ENCODE measurements around the gene COL5A2. TPM values are rescaled to one million over a fixed set of nuclear protein-coding genes. Genes with fewer than 3 reads are reported as not detected.

COL5A2 gene
- total and polyA plus RNA-seq, 9 of the 15 experiments (the other 6 are each of a cell fraction or from before 2014, with no cell fraction given), result 0.01 to 0.54 (median 0.19) TPM

- no peak overlapping the region for H3K27ac ChIP-seq (ENCODE audit: extremely low read depth, low read depth, low read length)
- no peaks in the 10 kb centered on the region for H3K36me3 ChIP-seq (ENCODE audit: control insufficient read depth, insufficient read depth, low read length)
- intact Hi-C loops (cut with micrococcal nuclease) (no loop called here), in situ Hi-C loops (cut with MboI) (no loop called here)
- no peak overlapping the region for H2AFZ ChIP-seq (ENCODE audit: low read depth, low read length)
- DNase-seq (ENCODE audit: extremely low read depth in 1 of 4, low spot score in 3 of 4), result peak in 3 of 4 experiments; percentile 0 to 7 (median 5)
- no peaks in the 10 kb centered on the region for H3K9me3 ChIP-seq (replicated peaks; ENCODE audit: control insufficient read depth, insufficient read depth, low read depth, low read length)
- no peaks in the 10 kb centered on the region for H4K20me1 ChIP-seq (replicated peaks; ENCODE audit: control insufficient read depth, insufficient read depth, low read length)
- no peaks in the 10 kb centered on the region for H3K27me3 ChIP-seq (ENCODE audit: control insufficient read depth in 2 of 2, insufficient read depth in 2 of 2, low read length in 2 of 2)
- ATAC-seq, result no peak
- no peaks in the 10 kb centered on the region for H3K79me2 ChIP-seq (ENCODE audit: control insufficient read depth, insufficient read depth, low read length)
- CTCF ChIA-PET (ENCODE audit: low intra/inter-chr PET ratio), result no interaction called here
- no peaks in the 10 kb centered on the region for H3K4me1 ChIP-seq (replicated peaks in 1 of 2; ENCODE audit: control insufficient read depth in 2 of 2, insufficient read depth in 2 of 2, low read length in 2 of 2)
- FAIRE-seq, result no peak
- no TSS peak for BruUV-seq (replicated peaks)
- no peak overlapping the region for H3K4me2 ChIP-seq (ENCODE audit: insufficient read depth, low read length)
- H3K9ac ChIP-seq (ENCODE audit: insufficient read depth in 1 of 2, low read depth in 2 of 2, low read length in 2 of 2), result no peak overlapping the region
- POLR2A ChIA-PET, result no interaction called here
- H3K9me1 ChIP-seq (ENCODE audit: control insufficient read depth, insufficient read depth, low read length), result no peaks in the 10 kb centered on the region
- no peak overlapping the region for H3K4me3 ChIP-seq
- 0% methylated on average over 3 of the region's 3 CpGs for WGBS (ENCODE audit: insufficient coverage, low coverage, missing lambda C conversion rate)
- TF ChIP-seq PURB (CRISPR knock-in tag; IDR thresholded peaks at IDR 0.05; ENCODE audit: low read depth) (no peak), MBD1 (CRISPR knock-in tag; IDR thresholded peaks at IDR 0.05) (no peak), SLC30A9 (CRISPR knock-in tag; IDR thresholded peaks at IDR 0.05) (no peak), BDP1 (IDR thresholded peaks at IDR 0.05; ENCODE audit: insufficient read depth, insufficient read length) (no peak), PCBP2 (IDR thresholded peaks at IDR 0.05; ENCODE audit: low read depth, low read length, poor library complexity, severe bottlenecking) (no peak), DNMT1 (IDR thresholded peaks at IDR 0.05) (no peak)
Observed at GRCh38 chr2:189024901-189025618, 154.5 kb downstream of the COL5A2 start.
